Hematopoietic multipotent progenitor cell treated with erythropoietin and hydrocortisone succinate and interleukin-3 and kit ligand, for 4 days (in vitro differentiated cells): ENCODE data around the gene SLC12A3.
"Not testable (repeated sequence)": the region's sequence is repeated elsewhere in the genome, so short reads cannot be mapped to it uniquely, and the experiment has no call there.

Source experiments
- DNase-seq: peaks from one replicate; pipeline ENCODE4 v3.0.0-alpha.2; 2015

Gene SLC12A3

DNA sequence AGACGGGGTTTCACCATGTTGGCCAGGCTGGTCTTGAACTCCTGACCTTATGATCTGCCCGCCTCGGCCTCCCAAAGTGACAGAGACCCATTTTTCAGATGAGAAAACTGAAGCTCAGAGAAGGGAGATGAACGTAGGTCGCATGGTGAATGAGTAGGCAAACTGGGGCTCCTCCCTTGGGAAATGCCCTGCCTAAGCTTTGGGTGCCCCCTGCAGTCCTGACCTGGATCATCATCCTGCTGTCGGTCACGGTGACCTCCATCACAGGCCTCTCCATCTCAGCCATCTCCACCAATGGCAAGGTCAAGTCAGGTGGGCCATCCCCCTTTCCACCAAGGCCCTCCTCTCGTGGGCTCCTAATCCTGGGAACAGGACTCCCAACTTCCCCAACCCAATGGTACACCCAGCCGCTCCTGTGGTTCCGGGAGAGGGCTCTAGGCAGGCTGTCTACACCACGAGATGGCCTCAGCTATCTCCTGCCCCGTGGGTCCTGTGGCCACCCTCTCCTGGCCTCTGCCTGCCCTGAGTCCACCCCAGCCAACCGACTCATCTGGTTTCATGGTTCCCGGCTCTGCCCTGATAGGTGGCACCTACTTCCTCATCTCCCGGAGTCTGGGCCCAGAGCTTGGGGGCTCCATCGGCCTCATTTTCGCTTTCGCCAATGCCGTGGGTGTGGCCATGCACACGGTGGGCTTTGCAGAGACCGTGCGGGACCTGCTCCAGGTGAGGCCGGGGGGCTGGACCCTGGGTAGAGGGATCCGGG, 4.7 kb downstream of the SLC12A3 start:
- peak; percentile 77 for DNase-seq

DNA sequence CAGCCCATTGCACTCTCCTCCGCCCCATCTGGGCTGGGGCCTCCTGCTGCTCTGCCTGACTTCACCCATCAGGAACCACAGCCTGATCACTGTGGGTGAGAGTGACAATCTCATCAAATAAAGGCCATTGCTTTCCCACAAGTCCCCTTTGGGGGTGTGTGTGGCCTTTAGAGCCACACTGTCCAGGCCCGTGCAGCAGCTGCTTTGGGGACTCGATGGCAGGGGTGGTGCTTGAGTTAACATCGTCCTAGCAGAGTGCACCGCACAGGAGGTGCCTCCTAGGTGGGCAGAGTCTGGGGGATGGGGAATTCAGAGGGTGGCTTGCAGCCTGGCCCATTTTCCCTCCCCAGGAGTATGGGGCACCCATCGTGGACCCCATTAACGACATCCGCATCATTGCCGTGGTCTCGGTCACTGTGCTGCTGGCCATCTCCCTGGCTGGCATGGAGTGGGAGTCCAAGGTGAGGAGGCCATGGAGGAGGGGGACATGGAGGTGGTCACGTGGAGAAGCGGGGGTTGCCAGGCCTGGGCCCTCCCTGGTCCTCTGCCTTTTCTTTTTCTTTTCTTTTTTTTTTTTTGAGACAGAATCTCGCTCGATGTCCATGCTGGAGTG, 5.4 kb downstream of the SLC12A3 start:
- no peak for DNase-seq

DNA sequence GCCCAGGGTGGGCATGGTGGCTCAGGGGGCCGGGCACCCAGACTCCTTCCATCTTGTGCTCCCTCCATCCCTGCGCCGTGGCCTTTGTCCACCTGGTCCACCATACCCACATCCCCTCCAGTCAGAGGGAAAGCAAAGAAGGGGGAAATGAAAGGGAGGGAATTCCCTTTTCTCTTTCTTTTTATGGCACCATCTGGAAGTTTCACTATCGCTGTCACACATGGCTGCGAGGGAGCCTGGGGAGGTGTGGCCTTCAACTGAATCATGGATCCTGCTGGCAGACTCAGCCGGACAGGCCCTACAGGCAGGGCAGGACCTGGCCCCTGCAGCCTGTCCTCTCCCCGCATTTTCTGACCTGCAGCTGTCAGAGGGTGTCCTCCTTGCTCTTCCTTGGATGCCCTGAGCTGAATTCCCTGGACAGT, 6.2 kb downstream of the SLC12A3 start:
- no peak for DNase-seq

DNA sequence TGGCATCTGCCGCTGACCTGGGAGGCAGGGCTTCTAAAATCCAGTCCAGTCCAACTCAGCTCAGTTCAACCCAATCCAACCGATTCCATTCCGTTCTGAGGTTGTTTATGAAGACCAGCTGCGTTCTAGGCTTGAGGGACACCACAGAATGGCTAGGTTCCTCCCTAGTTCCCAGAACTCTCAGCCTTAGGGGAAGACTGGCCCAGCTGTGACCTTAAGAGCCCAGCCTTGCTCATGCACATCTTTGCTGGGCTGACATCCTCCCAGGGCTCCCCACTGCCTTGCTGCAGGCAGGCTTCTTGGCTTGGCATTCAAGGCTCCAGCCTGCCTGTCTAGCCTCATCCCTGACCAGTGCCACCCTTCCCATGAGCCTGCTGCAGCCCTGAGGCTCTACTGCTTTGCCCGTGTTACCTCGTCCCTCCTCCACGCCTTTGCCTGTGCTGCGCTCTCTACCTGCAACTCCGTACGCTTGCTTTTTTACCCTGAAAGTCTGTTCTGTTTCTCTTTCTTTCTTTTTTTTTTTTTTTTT, 7.9 kb downstream of the SLC12A3 start:
- peak; percentile 44 for DNase-seq

DNA sequence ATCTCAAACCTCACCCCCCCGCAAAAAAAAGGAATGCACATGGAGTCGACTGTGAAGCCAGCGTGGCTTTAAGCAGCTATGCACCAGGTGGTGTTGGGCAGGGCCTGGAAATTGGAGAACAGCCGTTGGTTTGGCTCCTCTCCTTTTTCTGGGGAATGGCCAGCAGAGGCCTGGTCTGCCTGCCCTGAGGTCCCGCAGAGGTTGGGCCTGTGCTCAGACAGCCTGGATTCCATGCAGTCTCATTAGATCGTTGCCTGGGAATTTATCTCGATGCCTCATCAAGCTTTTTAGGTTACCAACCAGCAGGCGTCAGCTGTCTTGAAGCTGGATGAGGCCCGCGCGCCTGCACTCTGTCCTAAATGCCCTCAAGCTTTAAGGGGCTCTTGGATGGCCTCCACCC, 9.8 kb downstream of the SLC12A3 start:
- DNase-seq, result no peak

DNA sequence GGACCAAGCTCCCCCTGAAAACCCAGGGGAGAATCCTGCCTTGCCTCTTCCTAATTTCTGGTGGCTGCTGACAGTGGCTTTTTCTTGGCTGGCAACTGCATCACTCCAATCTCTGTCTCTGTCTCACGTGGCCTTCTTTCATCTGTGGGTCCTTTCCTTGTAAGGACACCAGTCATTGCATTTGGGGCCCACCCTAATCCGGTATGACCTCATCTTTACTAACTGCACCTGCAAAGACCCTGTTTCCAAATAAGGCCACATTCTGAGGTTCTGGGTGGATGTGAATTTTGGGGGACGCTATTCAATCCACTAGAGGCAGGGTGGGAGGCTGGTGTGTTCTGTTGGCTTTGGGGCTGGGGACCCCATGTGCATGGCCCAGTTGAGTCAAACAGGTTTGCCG, 11.0 kb downstream of the SLC12A3 start:
- DNase-seq, result no peak

DNA sequence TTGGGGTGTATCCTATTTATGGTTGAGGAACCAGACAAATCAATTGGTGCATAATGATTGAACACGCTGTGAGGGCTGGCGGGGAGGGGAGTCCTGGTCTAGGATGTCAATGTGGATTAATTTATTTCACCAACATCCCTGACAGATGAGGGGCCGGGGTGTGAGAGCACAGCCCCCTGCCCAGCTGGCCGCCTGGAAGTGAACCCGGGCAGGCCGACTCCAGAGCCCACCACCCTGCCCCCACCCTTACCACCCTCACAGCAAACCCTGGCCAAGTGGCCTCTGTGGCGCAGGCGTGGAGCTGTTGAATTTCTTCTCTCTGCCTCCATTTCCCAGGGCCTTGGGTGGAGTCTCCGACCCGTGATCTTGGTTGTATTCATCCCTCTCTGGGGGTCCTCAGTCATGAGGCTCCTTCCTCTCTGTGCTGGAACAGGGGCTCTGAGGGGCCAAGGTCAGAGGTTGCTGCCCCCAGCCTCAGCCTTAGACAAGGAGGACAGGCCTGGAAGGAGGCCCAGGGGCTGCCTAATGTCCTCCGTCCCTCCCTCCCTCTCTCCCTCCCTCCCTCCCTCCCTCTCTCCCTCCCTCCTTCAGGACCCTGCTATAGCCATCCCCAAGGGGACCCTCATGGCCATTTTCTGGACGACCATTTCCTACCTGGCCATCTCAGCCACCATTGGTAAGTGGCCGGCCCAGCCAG, 12.6 kb downstream of the SLC12A3 start:
- DNase-seq, result no peak

DNA sequence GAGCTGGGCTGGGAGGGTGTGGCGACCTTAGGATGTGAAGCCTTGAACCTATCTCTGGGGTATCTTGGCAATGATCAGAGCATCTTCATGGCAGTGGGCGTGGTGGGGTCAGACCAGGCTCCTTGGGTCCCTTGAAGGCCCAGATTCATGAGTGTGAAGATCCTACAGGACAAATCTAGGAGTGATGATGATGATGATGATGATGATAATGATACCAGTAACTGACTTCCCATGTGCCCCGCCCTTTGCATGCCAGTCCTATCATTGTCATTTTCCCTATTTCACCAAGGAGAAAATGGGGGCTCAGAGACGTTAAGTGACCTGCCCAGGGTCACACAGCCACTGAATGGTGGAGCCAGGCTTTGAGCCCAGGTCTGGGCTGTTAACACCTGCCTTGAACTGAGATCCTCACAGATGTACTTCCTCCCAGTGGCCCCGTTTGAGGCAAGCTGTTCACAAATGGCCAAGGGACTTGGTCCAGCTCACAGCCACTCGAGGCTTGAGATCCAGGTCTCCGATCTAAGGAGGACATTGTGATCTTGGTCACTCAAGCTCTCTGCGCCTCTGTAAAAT, 13.4 kb downstream of the SLC12A3 start:
- no peak for DNase-seq

DNA sequence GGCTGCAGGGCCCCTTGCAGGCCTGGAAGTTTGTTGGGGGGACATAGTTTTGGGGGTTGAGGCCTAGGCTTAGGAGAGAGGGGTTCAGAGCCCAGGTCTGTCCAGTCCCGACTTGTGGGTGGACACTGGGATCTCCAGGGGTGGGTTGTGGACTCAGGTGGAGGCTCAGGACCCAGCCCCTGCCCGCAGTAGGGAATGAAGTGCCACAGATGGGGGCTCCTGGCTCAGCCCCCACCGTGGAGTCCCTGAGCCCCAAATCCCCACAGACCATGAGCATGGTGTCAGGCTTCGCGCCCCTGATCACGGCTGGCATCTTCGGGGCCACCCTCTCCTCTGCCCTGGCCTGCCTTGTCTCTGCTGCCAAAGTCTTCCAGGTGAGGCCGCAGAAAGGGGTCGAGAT, 14.3 kb downstream of the SLC12A3 start:
- DNase-seq, result no peak

DNA sequence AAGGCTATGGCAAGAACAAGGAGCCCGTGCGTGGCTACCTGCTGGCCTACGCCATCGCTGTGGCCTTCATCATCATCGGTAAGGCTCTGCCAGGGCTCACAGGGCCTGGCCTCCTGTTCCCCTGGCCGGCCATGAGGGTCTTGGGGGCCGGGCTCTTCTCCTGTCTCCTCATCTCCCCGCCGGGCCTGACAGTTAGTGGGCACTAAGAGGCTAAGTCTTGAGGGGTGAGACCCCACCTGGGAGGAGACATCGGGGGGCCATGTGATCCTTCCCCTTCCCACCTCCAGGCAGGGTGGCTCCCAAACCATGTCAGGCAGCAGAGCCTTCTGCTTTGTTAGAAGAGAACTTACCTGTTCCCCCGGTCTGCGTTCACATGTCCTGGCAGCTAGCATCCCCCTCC, 15.2 kb downstream of the SLC12A3 start:
- DNase-seq, result no peak

DNA sequence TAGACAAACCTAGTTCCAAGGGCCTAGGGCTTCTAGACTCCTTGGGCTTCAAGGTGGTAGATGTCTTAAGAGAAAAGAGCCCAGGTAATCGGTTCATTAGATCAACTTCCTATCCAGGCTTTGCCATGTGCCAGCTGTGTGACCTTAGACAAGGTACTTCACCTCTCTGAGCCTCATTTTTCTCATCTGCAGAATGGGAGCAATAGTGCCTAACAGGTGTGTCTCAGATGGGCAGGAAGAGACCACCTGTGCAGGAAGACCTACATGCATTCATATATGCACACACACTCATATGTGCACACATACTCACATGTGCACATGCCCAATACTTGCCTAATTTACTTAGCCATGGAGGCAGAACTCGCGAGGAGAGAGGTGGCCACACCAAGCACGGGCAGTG, 15.7 kb downstream of the SLC12A3 start:
- DNase-seq, result no peak

DNA sequence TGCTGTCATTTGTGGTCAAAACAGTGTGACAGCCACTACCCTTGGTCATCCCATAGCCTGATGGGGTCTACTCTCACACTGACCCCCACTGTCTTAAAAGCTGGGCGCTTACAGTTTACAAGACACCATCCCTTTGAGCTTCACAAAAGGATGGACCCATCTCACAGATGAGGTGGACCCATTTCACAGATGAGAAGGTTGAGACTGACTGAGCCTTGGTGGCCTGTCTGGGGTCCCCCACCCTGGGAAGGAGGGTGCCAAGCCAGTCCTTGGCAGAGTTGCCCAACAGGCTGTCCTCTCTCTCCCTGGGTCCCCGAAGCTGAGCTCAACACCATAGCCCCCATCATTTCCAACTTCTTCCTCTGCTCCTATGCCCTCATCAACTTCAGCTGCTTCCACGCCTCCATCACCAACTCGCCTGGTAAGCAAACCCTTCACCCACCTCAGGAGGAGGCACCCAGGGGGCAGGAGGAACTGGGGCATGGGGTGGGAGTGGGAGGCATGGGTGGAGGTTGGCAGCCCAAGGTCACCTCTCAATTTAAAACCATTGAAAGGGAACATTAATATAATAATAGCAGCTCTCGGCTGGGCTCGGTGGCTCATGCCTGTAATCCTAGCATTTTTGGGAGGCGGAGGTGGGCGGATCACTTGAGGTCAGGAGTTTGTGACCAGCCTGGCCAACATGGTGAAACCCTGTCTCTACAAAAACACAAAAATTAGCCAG, 17.2 kb downstream of the SLC12A3 start:
- no peak for DNase-seq

DNA sequence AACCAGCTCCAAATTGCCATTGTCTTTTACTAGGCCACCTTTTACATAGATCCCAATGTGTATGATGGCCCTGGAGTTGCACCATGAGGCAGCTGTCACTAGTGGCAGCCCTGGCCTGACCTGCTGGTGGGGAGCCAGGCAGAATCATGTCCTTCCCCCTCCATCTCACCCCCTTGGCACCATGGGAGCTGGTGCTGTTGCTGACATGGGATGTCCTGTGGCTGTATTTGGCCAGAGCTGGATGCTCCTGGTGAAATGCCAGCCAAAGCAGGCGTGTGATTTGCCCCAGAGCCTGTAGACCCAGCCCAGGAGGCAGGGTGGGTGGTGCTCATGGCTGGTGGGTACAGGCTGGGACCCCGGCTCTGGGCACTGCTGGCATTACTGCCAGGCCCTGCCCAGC, 18.6 kb downstream of the SLC12A3 start:
- no peak for DNase-seq

DNA sequence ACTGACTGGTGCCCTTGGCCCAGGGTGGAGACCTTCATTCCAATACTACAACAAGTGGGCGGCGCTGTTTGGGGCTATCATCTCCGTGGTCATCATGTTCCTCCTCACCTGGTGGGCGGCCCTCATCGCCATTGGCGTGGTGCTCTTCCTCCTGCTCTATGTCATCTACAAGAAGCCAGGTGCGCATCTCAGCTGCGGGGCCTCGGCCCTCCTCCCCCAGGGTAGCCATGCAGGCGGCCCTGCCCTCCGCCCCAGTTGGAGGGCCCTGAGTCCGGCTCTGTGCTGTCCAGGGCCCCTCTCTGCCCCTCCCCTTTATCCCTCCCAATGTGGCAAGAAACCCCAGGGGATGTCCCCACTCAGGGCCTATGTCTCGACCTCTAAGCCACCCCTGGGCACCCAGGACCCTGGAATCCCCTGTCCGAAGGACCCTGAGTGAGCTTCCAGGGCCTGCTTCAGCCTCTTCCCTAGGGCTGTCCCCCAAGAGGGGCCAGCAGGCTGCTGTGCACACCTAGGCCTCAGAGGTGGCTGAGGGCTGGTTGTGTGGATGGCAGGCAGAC, 19.1 kb downstream of the SLC12A3 start:
- DNase-seq, result no peak

DNA sequence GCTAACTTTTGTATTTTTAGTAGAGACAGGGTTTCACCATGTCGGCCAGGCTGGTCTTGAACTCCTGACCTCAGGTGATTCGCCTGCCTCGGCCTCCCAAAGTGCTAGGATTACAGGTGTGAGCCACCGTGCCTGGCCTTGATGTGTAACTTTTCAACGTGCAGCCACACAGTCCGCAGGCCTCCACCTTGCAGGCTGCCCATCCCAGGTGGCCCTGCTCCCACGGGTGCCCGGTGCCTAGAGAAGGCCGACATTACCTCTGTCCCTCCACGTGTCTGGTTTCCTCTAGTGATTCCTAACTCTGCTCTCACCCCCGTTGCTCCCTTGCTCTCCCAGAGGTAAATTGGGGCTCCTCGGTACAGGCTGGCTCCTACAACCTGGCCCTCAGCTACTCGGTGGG, 19.9 kb downstream of the SLC12A3 start:
- DNase-seq, result not testable (repeated sequence)

DNA sequence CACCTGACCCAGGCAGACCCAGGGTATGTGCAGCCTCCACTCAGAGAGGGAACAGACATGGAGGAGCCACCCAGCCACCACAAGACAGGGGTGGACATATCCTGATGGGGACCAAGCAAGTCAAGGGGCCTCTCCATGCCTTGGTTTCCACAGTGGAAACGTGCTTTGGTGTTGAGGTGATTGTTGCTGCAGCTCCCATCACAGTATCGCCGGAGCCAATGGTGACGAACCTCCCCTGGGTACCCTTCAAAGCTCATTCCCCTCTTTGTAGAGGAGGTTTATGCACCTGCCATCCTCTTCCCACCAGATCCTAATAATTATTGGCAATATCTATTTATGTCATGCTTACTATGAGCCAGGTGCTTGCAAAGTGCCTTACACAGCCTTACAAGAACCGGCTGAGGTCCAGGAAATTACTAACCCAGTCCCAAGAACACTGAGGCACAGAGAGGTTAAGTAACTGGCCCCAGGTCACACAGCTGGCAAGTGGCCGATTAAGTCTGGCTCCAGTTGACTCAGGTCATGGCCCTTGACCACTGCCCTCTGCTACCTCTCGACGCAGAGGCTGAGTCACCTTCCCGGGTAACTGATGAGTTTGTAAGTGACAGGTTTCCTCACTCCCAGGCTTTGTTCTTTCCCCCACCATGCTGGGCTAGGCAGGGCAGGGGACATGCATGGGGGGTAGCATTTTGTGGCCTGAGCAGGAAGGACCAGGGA, 20.6 kb downstream of the SLC12A3 start:
- no peak for DNase-seq

DNA sequence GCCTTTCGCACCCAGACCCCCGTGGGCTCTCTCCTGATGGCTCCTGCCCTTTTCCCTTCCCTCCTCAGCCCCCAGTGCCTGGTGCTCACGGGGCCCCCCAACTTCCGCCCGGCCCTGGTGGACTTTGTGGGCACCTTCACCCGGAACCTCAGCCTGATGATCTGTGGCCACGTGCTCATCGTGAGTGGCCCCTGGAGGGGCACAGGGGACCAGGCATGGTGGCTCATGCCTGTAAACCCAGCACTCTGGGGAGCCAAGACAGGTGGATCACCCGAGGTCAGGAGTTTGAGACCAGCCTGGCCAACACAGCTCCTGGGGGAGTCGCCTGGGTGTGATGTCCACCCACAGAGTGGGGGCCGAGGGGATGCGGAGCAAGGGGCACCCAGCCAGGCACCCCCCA, 21.3 kb downstream of the SLC12A3 start:
- no peak for DNase-seq

DNA sequence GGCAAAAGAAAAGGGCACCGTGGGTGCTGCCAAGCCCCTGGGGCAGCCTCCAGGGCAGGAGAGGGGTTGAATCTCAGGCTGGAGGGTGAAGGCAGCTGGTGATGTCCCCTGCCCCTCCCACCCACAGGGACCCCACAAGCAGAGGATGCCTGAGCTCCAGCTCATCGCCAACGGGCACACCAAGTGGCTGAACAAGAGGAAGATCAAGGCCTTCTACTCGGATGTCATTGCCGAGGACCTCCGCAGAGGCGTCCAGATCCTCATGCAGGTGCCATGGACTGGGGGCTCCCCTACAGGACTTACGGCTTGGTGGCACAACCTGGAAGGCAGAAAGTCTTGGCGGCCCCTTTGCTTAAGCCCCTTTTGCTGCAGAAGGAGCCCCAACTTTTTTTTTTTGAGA, 21.8 kb downstream of the SLC12A3 start:
- DNase-seq, result no peak

DNA sequence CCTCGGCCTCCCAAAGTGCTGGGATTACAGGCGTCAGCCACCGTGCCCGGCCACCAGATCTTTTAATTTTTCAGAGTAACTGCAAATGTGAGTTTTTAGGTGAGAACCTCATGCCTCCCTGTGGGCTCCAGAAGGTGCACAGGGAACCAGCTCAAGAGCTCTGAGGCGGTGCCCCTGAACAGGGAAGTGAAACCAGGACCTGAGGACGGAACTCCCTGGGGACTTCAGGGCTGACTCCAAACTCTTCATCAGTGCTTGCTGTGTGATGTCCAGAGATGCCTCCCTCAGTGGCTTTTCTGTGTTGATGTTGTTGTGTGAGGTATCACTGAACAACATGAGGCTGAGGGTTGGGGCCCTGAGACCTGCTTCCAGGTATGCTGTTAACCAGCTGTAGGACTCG, 23.8 kb downstream of the SLC12A3 start:
- DNase-seq, result no peak

DNA sequence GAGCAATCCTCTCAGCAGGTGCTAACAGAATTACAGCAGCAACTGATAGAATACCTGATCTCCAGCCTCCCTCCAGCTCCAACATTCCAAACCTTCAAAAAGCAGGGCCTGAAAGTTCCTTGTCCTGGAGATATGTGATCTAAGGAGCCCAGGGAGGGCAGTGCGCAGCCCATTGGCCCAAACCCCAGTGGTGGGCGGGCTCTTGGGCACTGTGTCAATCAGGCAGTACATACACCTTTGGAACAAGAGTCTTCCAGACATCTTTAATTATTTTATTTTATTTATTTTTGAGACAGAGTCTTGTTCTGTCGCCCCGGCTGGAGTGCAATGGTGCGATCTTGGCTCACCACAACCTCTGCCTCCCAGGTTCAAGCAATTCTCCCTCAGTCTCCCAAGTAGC, 24.2 kb downstream of the SLC12A3 start:
- DNase-seq, result no peak

DNA sequence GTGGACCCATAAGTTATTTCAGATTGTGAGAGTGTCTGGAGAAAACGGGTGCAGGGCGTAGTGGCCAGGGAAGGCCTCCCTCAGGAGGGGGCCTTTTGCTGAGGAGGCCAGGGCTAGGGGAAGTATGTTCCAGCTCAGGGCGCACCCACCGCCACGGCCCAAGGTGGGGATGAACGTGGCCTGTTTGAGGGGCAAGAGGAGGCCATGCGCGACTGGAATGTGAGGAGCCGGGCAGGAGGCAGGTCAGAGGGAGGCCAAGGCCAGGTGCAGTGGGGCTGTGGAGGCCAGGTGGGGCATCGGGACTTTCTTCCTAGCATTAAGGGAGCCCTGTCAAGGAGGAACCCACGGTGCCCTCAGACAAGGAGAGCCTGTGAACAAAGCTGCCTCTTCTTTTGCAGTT, 26.7 kb downstream of the SLC12A3 start:
- no peak for DNase-seq

DNA sequence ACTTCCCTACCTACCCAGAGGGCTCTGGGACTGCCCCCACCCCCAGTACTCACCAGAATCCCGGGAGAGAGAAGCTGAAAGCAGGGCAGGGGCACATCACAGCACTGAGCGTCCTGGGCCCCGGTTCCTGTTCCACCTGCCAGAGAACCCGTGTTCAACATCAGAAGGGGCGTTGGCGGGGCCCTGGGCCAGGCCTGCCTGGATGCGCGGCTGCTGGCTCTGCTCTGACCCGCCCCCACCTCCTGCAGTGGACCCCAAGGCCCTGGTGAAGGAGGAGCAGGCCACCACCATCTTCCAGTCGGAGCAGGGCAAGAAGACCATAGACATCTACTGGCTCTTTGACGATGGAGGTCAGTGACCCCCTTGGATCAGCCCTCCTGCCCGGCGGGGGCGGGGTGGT, 27.7 kb downstream of the SLC12A3 start:
- no peak for DNase-seq
